SK-N-SH (cell line): ENCODE results near the gene EVC2. TPM values are rescaled to one million over a fixed set of nuclear protein-coding genes. Genes with fewer than 3 reads are reported as not detected.

Experiments used
- CTCF ChIA-PET: fragments of 300-600, 350-600 bp; formaldehyde crosslinking; extraction: SDS; loops from one replicate; lab custom pipeline; 2021; lab: Yijun Ruan, JAX
- POLR2A ChIA-PET: fragments of 350-600 bp; sonication (Branson Sonifier 250); formaldehyde crosslinking; extraction: SDS; loops from one replicate; lab custom pipeline; 2020; ENCODE audit warnings: antibody characterized with exemption, inconsistent platforms; lab: Yijun Ruan, JAX
- DNase-seq: peaks from one replicate; pipeline ENCODE4 v3.0.0; 2012
- H2AFZ ChIP-seq: fragments of 200-600 bp; sonication (generic); 2 replicates; pipeline ENCODE4 v1.8.1; 2016; ENCODE audit warnings: antibody characterized with exemption, mild to moderate bottlenecking, low read depth
- H3F3A ChIP-seq: fragments of 200-600 bp; sonication (generic); replicated peaks from 2 replicates; pipeline ENCODE3; 2016; ENCODE audit warnings: antibody characterized with exemption, mild to moderate bottlenecking; ENCODE audit not compliant: insufficient read depth
- H3K27ac ChIP-seq, 2 experiments: fragments of 200-500 bp in 1 of 2; fragments of 200-600 bp in 1 of 2; sonication (Bioruptor generic) in 1 of 2; sonication (generic), shearing (Covaris generic) in 1 of 2; 2 replicates each; pipeline versions ENCODE4 v1.5.1 to v1.6.1; 2014 to 2016; ENCODE audit warnings: low read depth in 2 of 2, inconsistent platforms in 1 of 2, low read length in 1 of 2, mild to moderate bottlenecking in 1 of 2, mixed read lengths in 1 of 2
- H3K27me3 ChIP-seq: fragments of 200-600 bp; sonication (generic), shearing (Covaris generic); 2 replicates; pipeline ENCODE4 v1.6.1; 2016; ENCODE audit warnings: mixed run types; ENCODE audit not compliant: insufficient read depth
- H3K36me3 ChIP-seq, 2 experiments: fragments of 200-500 bp in 1 of 2; fragments of 200-600 bp in 1 of 2; sonication (Bioruptor generic) in 1 of 2; sonication (generic) in 1 of 2; replicated peaks in 1 of 2; 2 replicates each; pipeline versions ENCODE3 to v1.5.1; 2014 to 2016; ENCODE audit warnings: low read length in 1 of 2, mild to moderate bottlenecking in 1 of 2; ENCODE audit not compliant: insufficient read depth in 2 of 2, control insufficient read depth in 1 of 2
- H3K4me1 ChIP-seq, 2 experiments: fragments of 200-500 bp in 1 of 2; fragments of 200-600 bp in 1 of 2; sonication (Bioruptor generic) in 1 of 2; sonication (generic), shearing (Covaris generic) in 1 of 2; 2 replicates each; pipeline versions ENCODE4 v1.5.1 to v1.6.1; 2014 to 2016; ENCODE audit warnings: low read depth in 1 of 2, low read length in 1 of 2, mixed run types in 1 of 2; ENCODE audit not compliant: insufficient read depth in 2 of 2, control insufficient read depth in 1 of 2
- H3K4me2 ChIP-seq: fragments of 200-600 bp; sonication (generic), shearing (Covaris generic); 2 replicates; pipeline ENCODE4 v1.6.1; 2017; ENCODE audit warnings: mixed run types
- H3K4me3 ChIP-seq, 2 experiments: fragments of 200-500 bp in 1 of 2; fragments of 200-600 bp in 1 of 2; sonication (Bioruptor generic) in 1 of 2; sonication (generic), shearing (Covaris generic) in 1 of 2; 2 replicates each; pipeline versions ENCODE4 v1.5.1 to v1.8.1; 2014 to 2016; ENCODE audit warnings: low read depth in 2 of 2, inconsistent platforms in 1 of 2, low read length in 1 of 2, mild to moderate bottlenecking in 1 of 2, mixed read lengths in 1 of 2, moderate library complexity in 1 of 2
- H3K79me2 ChIP-seq: fragments of 200-600 bp; sonication (generic); 2 replicates; pipeline ENCODE4 v1.8.1; 2017; ENCODE audit warnings: mild to moderate bottlenecking; ENCODE audit not compliant: insufficient read depth
- H3K9ac ChIP-seq: fragments of 200-600 bp; sonication (generic); 2 replicates; pipeline ENCODE4 v1.6.1; 2017; ENCODE audit warnings: mixed run types
- H3K9me2 ChIP-seq: fragments of 200-600 bp; sonication (generic); 2 replicates; pipeline ENCODE4 v1.6.1; 2017; ENCODE audit warnings: mixed run types
- H3K9me3 ChIP-seq: fragments of 200-600 bp; sonication (generic); 2 replicates; pipeline ENCODE4 v1.6.1; 2017; ENCODE audit warnings: mixed run types, mild to moderate bottlenecking, moderate library complexity
- H4K20me1 ChIP-seq: fragments of 200-600 bp; sonication (generic); 2 replicates; pipeline ENCODE4 v1.6.1; 2017; ENCODE audit warnings: mild to moderate bottlenecking, mixed run types; ENCODE audit not compliant: insufficient read depth
- CHD2 ChIP-seq: fragments of 150-350 bp; IDR thresholded peaks from 2 replicates; pipeline ENCODE4 v1.6.1; 2018; ENCODE audit warnings: low read length; ENCODE audit not compliant: partially characterized antibody
- EP300 ChIP-seq, 2 experiments: IDR thresholded peaks; 2 replicates each; pipeline versions ENCODE4 v1.4.0 to v1.6.1; 2012; ENCODE audit warnings: borderline replicate concordance in 1 of 2, low read depth in 1 of 2, low read length in 1 of 2
- EZH2phosphoT487 ChIP-seq: fragments of 200-600 bp; sonication (generic); IDR thresholded peaks from 2 replicates; pipeline ENCODE4 v1.6.1; 2017; ENCODE audit warnings: low read depth, mixed run types, mild to moderate bottlenecking, antibody characterized with exemption, moderate library complexity, borderline replicate concordance
- FOSL2 ChIP-seq: IDR thresholded peaks from 2 replicates; pipeline ENCODE4 v1.4.0; 2012; ENCODE audit warnings: low read depth, mild to moderate bottlenecking, moderate library complexity, borderline replicate concordance
- FOXM1 ChIP-seq: IDR thresholded peaks from 2 replicates; pipeline ENCODE4 v1.4.0; 2012; ENCODE audit warnings: low read depth, mild to moderate bottlenecking
- GATA2 ChIP-seq: sonication (generic); formaldehyde crosslinking; IDR thresholded peaks from 2 replicates; pipeline ENCODE4 v1.5.0; 2020; ENCODE audit warnings: mild to moderate bottlenecking, missing genetic modification reagents
- RAD21 ChIP-seq: IDR thresholded peaks from 2 replicates; pipeline ENCODE4 v1.6.1; 2012; ENCODE audit warnings: mild to moderate bottlenecking, low read length
- RFX5 ChIP-seq: IDR thresholded peaks from 2 replicates; pipeline ENCODE4 v1.6.1; 2012; ENCODE audit warnings: mild to moderate bottlenecking, improper control_type of control experiment, low read length
- SMC3 ChIP-seq: IDR thresholded peaks from 2 replicates; pipeline ENCODE4 v1.6.1; 2012; ENCODE audit warnings: low read depth, low read length, improper control_type of control experiment
- YY1 ChIP-seq: IDR thresholded peaks from 2 replicates; pipeline ENCODE4 v1.4.0; 2012; ENCODE audit warnings: low read depth, mild to moderate bottlenecking
- WGBS: methylation state at CpG from one replicate; pipeline ENCODE4 v1.1.6; 2017; ENCODE audit warnings: low lambda C conversion rate; 5-methylcytosine and 5-hydroxymethylcytosine counted together
- polyA plus RNA-seq, 3 experiments: library from polyadenylated mRNA; depleted of rRNA; stranded (reverse); fragments of >200 nt; gene quantifications; 2 replicates each; pipeline ENCODE4 v1.2.3, GENCODE V29; 2012
- TF ChIP-seq, protein P1 (sequence below): fragments of 200-600 bp; sonication (generic); IDR thresholded peaks from 2 replicates; pipeline ENCODE4 v1.6.1; 2017; ENCODE audit warnings: antibody characterized with exemption, mild to moderate bottlenecking, moderate library complexity
- TF ChIP-seq, protein P2 (sequence below): fragments of 150-350 bp; IDR thresholded peaks from 2 replicates; pipeline ENCODE4 v1.6.1; 2016; ENCODE audit warnings: mild to moderate bottlenecking, low read depth, low read length
- TF ChIP-seq, protein P3 (sequence below): IDR thresholded peaks from 2 replicates; pipeline ENCODE4 v1.6.1; 2012; ENCODE audit warnings: mild to moderate bottlenecking, low read depth, low read length, moderate library complexity

EVC2 gene
- polyA plus RNA-seq, 1 of the 3 experiments (the other 2 are of a cell fraction): not detected

DNA sequence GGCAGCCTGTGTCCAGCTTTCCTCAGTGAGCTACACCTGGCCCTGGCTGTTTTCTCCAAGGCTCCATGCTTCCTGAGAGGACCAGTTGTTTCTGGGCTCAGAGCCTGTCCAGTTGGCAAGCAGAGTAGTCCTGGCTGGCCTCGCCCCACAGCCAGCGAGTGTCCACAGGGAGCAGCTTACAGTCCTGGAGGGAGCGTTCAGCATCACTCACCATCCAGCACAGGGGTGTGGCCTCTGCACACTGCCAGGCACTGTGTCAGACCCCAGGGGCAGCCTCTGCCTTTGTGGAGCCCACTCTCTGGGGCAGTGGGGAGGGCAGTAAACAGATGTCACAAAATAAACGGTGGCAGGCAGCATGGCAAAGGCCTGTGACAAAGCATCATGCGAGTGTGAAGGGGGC is 26.5 kb upstream of the EVC2 start:
- Histone ChIP-seq H3K4me1 (no peaks in the 10 kb centered on the region), H3K4me3 (no peak overlapping the region), H3K36me3 (peaks cover 14 to 33% of the 10 kb centered on the region in 2 experiments), H3K79me2 (no peaks in the 10 kb centered on the region), H3F3A (no peaks in the 10 kb centered on the region), H3K9me2 (no peaks in the 10 kb centered on the region), H3K4me2 (no peak overlapping the region), H3K27ac (no peak overlapping the region), H3K9ac (no peak overlapping the region), H4K20me1 (no peaks in the 10 kb centered on the region), H2AFZ (no peak overlapping the region), H3K27me3 (no peaks in the 10 kb centered on the region), H3K9me3 (no peaks in the 10 kb centered on the region)
- ChIA-PET CTCF (interaction anchor here (0.8 to 1.6 kb wide), 2 partner anchors 24 to 335 kb away, joined by 4 to 5 read pairs; partner anchors contain the start of gene EVC), POLR2A (no interaction called here)
- 96% methylated on average over 3 of the region's 5 CpGs for WGBS
- no peak for DNase-seq
- TF ChIP-seq, protein P1, sequence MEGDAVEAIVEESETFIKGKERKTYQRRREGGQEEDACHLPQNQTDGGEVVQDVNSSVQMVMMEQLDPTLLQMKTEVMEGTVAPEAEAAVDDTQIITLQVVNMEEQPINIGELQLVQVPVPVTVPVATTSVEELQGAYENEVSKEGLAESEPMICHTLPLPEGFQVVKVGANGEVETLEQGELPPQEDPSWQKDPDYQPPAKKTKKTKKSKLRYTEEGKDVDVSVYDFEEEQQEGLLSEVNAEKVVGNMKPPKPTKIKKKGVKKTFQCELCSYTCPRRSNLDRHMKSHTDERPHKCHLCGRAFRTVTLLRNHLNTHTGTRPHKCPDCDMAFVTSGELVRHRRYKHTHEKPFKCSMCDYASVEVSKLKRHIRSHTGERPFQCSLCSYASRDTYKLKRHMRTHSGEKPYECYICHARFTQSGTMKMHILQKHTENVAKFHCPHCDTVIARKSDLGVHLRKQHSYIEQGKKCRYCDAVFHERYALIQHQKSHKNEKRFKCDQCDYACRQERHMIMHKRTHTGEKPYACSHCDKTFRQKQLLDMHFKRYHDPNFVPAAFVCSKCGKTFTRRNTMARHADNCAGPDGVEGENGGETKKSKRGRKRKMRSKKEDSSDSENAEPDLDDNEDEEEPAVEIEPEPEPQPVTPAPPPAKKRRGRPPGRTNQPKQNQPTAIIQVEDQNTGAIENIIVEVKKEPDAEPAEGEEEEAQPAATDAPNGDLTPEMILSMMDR: no peak
- TF ChIP-seq RAD21 (no peak), CHD2 (no peak), GATA2 (no peak), FOSL2 (no peak), YY1 (no peak), FOXM1 (no peak), EZH2phosphoT487 (no peak), SMC3 (no peak), RFX5 (no peak), EP300 (IDR thresholded peaks at IDR 0.05; ENCODE audit: borderline replicate concordance in 1 of 2, low read depth in 1 of 2, low read length in 1 of 2) (no peak)
- TF ChIP-seq, protein P2, sequence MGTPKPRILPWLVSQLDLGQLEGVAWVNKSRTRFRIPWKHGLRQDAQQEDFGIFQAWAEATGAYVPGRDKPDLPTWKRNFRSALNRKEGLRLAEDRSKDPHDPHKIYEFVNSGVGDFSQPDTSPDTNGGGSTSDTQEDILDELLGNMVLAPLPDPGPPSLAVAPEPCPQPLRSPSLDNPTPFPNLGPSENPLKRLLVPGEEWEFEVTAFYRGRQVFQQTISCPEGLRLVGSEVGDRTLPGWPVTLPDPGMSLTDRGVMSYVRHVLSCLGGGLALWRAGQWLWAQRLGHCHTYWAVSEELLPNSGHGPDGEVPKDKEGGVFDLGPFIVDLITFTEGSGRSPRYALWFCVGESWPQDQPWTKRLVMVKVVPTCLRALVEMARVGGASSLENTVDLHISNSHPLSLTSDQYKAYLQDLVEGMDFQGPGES: no peak
- TF ChIP-seq, protein P3, sequence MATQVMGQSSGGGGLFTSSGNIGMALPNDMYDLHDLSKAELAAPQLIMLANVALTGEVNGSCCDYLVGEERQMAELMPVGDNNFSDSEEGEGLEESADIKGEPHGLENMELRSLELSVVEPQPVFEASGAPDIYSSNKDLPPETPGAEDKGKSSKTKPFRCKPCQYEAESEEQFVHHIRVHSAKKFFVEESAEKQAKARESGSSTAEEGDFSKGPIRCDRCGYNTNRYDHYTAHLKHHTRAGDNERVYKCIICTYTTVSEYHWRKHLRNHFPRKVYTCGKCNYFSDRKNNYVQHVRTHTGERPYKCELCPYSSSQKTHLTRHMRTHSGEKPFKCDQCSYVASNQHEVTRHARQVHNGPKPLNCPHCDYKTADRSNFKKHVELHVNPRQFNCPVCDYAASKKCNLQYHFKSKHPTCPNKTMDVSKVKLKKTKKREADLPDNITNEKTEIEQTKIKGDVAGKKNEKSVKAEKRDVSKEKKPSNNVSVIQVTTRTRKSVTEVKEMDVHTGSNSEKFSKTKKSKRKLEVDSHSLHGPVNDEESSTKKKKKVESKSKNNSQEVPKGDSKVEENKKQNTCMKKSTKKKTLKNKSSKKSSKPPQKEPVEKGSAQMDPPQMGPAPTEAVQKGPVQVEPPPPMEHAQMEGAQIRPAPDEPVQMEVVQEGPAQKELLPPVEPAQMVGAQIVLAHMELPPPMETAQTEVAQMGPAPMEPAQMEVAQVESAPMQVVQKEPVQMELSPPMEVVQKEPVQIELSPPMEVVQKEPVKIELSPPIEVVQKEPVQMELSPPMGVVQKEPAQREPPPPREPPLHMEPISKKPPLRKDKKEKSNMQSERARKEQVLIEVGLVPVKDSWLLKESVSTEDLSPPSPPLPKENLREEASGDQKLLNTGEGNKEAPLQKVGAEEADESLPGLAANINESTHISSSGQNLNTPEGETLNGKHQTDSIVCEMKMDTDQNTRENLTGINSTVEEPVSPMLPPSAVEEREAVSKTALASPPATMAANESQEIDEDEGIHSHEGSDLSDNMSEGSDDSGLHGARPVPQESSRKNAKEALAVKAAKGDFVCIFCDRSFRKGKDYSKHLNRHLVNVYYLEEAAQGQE: no peak
